Measurements from ENCODE around the gene KIFC3.

DNA sequence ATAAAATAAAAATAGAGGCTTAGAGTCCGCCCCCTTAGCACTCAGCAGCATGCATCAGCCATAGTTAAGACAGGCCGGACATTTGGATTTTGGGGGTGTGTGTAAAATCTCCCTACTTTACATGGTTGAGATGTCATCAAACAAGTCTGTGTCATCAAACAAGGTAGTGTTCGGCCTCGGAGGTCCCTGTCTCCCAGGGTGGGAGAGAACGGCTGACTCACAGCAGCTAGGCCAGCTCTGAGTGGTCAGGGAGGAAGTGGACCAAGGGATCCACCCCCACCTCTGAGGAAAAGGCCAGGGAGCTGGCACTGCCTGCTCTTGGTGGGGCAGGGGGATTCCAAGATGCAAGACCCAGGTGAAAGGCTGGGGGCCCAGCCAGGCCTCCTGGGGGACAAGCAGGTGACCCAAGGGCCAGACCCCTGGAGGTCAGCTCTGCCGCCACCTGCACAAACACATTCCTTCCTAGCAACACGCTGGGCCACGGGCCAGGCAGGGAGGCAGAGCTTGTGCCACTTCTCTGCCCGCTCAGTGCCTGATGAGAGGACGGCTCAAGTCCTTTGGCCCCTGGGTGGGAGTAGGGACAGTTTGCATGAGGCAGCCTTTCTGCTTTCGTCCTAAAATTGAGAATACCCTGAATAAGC is 28.5 kb downstream of the KIFC3 start:
- TF ChIP-seq, protein P1, sequence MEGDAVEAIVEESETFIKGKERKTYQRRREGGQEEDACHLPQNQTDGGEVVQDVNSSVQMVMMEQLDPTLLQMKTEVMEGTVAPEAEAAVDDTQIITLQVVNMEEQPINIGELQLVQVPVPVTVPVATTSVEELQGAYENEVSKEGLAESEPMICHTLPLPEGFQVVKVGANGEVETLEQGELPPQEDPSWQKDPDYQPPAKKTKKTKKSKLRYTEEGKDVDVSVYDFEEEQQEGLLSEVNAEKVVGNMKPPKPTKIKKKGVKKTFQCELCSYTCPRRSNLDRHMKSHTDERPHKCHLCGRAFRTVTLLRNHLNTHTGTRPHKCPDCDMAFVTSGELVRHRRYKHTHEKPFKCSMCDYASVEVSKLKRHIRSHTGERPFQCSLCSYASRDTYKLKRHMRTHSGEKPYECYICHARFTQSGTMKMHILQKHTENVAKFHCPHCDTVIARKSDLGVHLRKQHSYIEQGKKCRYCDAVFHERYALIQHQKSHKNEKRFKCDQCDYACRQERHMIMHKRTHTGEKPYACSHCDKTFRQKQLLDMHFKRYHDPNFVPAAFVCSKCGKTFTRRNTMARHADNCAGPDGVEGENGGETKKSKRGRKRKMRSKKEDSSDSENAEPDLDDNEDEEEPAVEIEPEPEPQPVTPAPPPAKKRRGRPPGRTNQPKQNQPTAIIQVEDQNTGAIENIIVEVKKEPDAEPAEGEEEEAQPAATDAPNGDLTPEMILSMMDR (IDR thresholded peaks at IDR 0.05) = no peak
- TF ChIP-seq EZH2 (IDR thresholded peaks at IDR 0.05; ENCODE audit: borderline replicate concordance, insufficient read depth, low read depth, low read length, poor library complexity, severe bottlenecking) = no peak
